Aortic smooth muscle cell (primary cell): ENCODE results near the gene SFRP5. TPM values are rescaled to one million over a fixed set of nuclear protein-coding genes. Genes with fewer than 3 reads are reported as not detected.

Experiments
- total RNA-seq: library from RNA; depleted of rRNA; stranded (reverse); fragments of >200 nt; gene quantifications from 2 replicates; pipeline ENCODE4 v1.2.3, GENCODE V29; 2014

SFRP5 gene, protein sequence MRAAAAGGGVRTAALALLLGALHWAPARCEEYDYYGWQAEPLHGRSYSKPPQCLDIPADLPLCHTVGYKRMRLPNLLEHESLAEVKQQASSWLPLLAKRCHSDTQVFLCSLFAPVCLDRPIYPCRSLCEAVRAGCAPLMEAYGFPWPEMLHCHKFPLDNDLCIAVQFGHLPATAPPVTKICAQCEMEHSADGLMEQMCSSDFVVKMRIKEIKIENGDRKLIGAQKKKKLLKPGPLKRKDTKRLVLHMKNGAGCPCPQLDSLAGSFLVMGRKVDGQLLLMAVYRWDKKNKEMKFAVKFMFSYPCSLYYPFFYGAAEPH
- not detected in 2 replicates for total RNA-seq

GRCh38 chr10:97771913-97772823 lies at the start of gene SFRP5:
SFRP5 (minus strand) TSS chr10:97771999; CDS start chr10:97771833, 166 bp downstream.

DNA sequence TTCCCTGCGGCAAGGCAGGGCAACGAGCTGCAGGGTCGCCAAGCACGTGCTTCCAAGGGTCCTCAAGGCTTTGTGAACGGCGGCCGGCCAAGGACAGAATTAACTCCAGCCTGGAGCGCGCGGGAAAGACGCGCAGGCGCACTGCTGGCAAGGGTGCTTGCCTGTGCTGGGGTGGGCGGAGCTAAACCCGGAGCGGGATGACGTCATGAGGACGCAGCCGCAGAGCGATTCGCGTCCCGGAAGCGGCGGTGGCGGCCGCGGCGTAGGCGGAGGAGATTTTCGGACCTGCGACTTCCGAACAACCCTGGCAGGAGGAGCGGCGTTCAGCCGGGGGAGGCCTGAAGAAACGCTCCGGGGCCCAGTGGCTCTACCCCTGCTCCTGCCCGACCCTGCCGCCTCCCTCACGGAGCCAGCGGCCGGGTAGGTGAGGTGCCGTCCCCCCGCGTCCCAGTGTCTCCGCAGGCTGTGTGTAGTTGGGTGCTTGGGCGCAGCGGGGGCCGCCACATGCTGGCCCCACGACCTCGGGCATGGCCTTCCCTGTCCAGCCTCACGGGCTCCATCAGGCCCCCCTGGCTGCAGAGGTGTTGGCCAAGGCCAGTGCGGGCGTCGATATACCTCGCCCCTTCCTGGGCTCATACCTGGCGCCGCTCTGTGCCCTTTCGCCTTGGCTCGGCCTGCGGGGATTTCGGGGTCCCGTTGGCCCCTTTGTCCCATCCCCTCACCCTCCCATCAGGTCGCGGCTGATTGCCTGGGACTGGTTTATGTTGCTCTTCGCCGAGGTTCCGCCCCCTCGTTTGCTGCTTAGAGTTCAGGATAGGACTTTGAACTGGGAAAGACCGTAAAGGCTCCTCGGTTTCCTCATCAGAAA lies 34.7 kb downstream of the SFRP5 start, which contains the start of gene ZFYVE27:
TSS of gene ZFYVE27 (plus strand) at position 227 of the 868 bp plus-strand sequence. CDS start 1,350 bp downstream, outside the sequence.

Other genes starting within 250 kb of the SFRP5 start
- gene ANKRD2, start 199.2 kb downstream of the SFRP5 start, total RNA-seq: 0.50 and 1.5 TPM in 2 replicates
- gene HOGA1, start 187.6 kb downstream of the SFRP5 start, total RNA-seq: 2.5 and 3.3 TPM in 2 replicates
- 0.12 and 0.13 TPM in 2 replicates for gene C10orf62, start 182.3 kb downstream of the SFRP5 start, total RNA-seq
- gene MORN4, start 138.5 kb downstream of the SFRP5 start, total RNA-seq: 7.8 and 10.4 TPM in 2 replicates
- gene PI4K2A, start 131.3 kb downstream of the SFRP5 start, total RNA-seq: 23.3 and 25.0 TPM in 2 replicates
- 12.9 and 19.2 TPM in 2 replicates for gene AVPI1, start 84.8 kb downstream of the SFRP5 start, total RNA-seq
- gene MARVELD1, start 58.3 kb downstream of the SFRP5 start, total RNA-seq: 19.3 and 29.8 TPM in 2 replicates
- 19.9 and 21.7 TPM in 2 replicates for gene ZFYVE27, start 34.9 kb downstream of the SFRP5 start, total RNA-seq
- gene GOLGA7B, start 77.8 kb upstream of the SFRP5 start, total RNA-seq: 0.06 TPM in 1 of 2 replicates, not detected in the other